Measurements from ENCODE around the gene DNAJB9. TPM values are rescaled to one million over a fixed set of nuclear protein-coding genes. Genes with fewer than 3 reads are reported as not detected.

The DNAJB9 gene
- total and polyA plus RNA-seq, 4 donors: 27.6 to 164 (median 49.4) TPM

DNA sequence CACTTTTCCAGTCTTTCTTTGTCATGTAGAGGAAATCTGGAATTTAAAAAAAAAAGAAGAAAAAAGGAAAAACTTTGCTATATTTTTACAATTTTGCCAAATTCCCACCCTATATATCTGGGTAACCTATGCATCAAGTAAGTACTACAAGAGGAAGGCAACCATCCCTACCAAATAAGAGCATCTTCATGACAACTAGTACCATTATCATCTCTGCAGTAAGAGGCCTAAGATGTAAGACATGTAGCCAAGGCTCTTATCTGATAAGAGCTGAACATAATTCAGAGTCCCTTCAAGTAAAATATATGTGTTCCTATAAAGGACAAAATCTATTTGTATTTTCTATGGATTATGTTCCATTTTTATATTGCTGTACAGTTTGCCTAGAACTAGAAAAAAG lies 3.7 kb upstream of the DNAJB9 start:
- no peaks in the 10 kb centered on the region for H3K9me3 ChIP-seq (ENCODE audit: control insufficient read depth in 4 of 4, low read length in 3 of 4)
- H3K36me3 ChIP-seq (ENCODE audit: control insufficient read depth in 4 of 4, insufficient read depth in 3 of 4, low read depth in 1 of 4, low read length in 3 of 4): peaks cover 0 to 4% (median 1%) of the 10 kb centered on the region in 4 donors
- no peak for DNase-seq (ENCODE audit: low spot score)
- H3K27ac ChIP-seq (ENCODE audit: low read depth in 1 of 2, low read length in 2 of 2): no peak overlapping the region
- H3K9ac ChIP-seq (ENCODE audit: low read depth in 1 of 2, low read length in 2 of 2): no peak overlapping the region
- no peak overlapping the region for H3K4me3 ChIP-seq (ENCODE audit: low read depth in 1 of 3, low read length in 3 of 3)
- TF ChIP-seq RAD21 (IDR thresholded peaks at IDR 0.05) (no peak), YY1 (IDR thresholded peaks at IDR 0.05) (no peak)
- no peaks in the 10 kb centered on the region for H3K27me3 ChIP-seq (ENCODE audit: control insufficient read depth in 4 of 4, insufficient read depth in 4 of 4, low read length in 3 of 4)
- peaks cover 4 to 7% (median 6%) of the 10 kb centered on the region in 4 donors for H3K4me1 ChIP-seq (ENCODE audit: control insufficient read depth in 4 of 4, insufficient read depth in 4 of 4, low read length in 3 of 4)

DNA sequence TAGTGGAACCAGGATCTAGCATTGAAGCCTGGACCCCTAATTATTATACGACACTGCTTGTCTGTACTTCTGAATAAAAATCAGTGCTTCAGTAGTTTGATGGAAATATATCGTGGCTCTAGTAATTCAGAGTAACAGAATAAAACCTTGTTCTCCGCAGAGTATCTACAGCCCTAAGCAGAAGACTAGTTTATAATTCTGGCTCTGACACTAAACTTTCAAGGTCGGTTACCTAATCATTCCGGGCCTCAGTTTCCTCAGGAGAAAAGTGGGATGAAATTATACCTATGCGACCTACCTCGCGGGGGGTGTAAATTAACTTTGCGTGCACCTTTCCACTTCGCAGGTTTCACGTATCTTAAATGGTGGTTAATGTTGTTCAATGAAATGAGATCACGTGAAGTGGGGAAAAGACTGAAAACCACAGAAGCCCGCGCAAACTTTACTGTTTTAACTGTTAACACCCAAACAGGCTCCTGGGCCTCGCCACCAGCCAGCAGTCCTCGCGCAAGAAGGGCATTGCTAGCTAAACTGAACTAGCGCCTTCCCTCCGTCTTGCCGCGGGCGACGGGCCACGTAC lies 783 bp upstream of the DNAJB9 start:
- H3K36me3 ChIP-seq (ENCODE audit: control insufficient read depth in 4 of 4, insufficient read depth in 3 of 4, low read depth in 1 of 4, low read length in 3 of 4): peaks cover 2 to 15% (median 9%) of the 10 kb centered on the region in 4 donors
- H3K4me1 ChIP-seq (ENCODE audit: control insufficient read depth in 4 of 4, insufficient read depth in 4 of 4, low read length in 3 of 4): peaks cover 5 to 20% (median 16%) of the 10 kb centered on the region in 4 donors
- H3K27ac ChIP-seq (ENCODE audit: low read depth in 1 of 2, low read length in 2 of 2): peak overlapping the region; percentile 89 to 99
- TF ChIP-seq, protein P1, sequence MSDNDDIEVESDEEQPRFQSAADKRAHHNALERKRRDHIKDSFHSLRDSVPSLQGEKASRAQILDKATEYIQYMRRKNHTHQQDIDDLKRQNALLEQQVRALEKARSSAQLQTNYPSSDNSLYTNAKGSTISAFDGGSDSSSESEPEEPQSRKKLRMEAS (IDR thresholded peaks at IDR 0.05): no peak
- TF ChIP-seq JUND (IDR thresholded peaks at IDR 0.05) (no peak), YY1 (IDR thresholded peaks at IDR 0.05) (no peak), HNF4G (IDR thresholded peaks at IDR 0.05) (no peak), FOXA1 (IDR thresholded peaks at IDR 0.05) (no peak), SP1 (IDR thresholded peaks at IDR 0.05) (no peak), RAD21 (IDR thresholded peaks at IDR 0.05) (no peak), GABPA (IDR thresholded peaks at IDR 0.05 in 1 of 2, conservative IDR thresholded peaks at IDR 0.05 in 1 of 2) (no peak), EGR1 (IDR thresholded peaks at IDR 0.05; ENCODE audit: low read depth in 2 of 2) (no peak), FOXA2 (IDR thresholded peaks at IDR 0.05) (no peak)
- TF ChIP-seq, protein P2, sequence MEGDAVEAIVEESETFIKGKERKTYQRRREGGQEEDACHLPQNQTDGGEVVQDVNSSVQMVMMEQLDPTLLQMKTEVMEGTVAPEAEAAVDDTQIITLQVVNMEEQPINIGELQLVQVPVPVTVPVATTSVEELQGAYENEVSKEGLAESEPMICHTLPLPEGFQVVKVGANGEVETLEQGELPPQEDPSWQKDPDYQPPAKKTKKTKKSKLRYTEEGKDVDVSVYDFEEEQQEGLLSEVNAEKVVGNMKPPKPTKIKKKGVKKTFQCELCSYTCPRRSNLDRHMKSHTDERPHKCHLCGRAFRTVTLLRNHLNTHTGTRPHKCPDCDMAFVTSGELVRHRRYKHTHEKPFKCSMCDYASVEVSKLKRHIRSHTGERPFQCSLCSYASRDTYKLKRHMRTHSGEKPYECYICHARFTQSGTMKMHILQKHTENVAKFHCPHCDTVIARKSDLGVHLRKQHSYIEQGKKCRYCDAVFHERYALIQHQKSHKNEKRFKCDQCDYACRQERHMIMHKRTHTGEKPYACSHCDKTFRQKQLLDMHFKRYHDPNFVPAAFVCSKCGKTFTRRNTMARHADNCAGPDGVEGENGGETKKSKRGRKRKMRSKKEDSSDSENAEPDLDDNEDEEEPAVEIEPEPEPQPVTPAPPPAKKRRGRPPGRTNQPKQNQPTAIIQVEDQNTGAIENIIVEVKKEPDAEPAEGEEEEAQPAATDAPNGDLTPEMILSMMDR (IDR thresholded peaks at IDR 0.05; ENCODE audit: low read depth, low read length, missing input control): no peak
- TF ChIP-seq, protein P3, sequence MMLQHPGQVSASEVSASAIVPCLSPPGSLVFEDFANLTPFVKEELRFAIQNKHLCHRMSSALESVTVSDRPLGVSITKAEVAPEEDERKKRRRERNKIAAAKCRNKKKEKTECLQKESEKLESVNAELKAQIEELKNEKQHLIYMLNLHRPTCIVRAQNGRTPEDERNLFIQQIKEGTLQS (IDR thresholded peaks at IDR 0.05): no peak
- TF ChIP-seq, protein P4, sequence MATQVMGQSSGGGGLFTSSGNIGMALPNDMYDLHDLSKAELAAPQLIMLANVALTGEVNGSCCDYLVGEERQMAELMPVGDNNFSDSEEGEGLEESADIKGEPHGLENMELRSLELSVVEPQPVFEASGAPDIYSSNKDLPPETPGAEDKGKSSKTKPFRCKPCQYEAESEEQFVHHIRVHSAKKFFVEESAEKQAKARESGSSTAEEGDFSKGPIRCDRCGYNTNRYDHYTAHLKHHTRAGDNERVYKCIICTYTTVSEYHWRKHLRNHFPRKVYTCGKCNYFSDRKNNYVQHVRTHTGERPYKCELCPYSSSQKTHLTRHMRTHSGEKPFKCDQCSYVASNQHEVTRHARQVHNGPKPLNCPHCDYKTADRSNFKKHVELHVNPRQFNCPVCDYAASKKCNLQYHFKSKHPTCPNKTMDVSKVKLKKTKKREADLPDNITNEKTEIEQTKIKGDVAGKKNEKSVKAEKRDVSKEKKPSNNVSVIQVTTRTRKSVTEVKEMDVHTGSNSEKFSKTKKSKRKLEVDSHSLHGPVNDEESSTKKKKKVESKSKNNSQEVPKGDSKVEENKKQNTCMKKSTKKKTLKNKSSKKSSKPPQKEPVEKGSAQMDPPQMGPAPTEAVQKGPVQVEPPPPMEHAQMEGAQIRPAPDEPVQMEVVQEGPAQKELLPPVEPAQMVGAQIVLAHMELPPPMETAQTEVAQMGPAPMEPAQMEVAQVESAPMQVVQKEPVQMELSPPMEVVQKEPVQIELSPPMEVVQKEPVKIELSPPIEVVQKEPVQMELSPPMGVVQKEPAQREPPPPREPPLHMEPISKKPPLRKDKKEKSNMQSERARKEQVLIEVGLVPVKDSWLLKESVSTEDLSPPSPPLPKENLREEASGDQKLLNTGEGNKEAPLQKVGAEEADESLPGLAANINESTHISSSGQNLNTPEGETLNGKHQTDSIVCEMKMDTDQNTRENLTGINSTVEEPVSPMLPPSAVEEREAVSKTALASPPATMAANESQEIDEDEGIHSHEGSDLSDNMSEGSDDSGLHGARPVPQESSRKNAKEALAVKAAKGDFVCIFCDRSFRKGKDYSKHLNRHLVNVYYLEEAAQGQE (IDR thresholded peaks at IDR 0.05): no peak
- H3K9me3 ChIP-seq (ENCODE audit: control insufficient read depth in 4 of 4, low read length in 3 of 4): no peaks in the 10 kb centered on the region
- H3K4me3 ChIP-seq (ENCODE audit: low read depth in 1 of 3, low read length in 3 of 3): peak overlapping the region; percentile 53 to 89 (median 74)
- DNase-seq (ENCODE audit: low spot score): no peak
- 6% methylated on average over 24 of the region's 24 CpGs for WGBS
- H3K27me3 ChIP-seq (ENCODE audit: control insufficient read depth in 4 of 4, insufficient read depth in 4 of 4, low read length in 3 of 4): no peaks in the 10 kb centered on the region
- peak overlapping the region; percentile 72 to 97 for H3K9ac ChIP-seq (ENCODE audit: low read depth in 1 of 2, low read length in 2 of 2)
